Left hindlimb (tissue), 1 donor: ENCODE measurements around the gene ERVFRD-1.

Experiments used
- DNase-seq: peaks from one replicate; pipeline ENCODE4 v3.0.0-alpha.2; 2018

The ERVFRD-1 gene, protein sequence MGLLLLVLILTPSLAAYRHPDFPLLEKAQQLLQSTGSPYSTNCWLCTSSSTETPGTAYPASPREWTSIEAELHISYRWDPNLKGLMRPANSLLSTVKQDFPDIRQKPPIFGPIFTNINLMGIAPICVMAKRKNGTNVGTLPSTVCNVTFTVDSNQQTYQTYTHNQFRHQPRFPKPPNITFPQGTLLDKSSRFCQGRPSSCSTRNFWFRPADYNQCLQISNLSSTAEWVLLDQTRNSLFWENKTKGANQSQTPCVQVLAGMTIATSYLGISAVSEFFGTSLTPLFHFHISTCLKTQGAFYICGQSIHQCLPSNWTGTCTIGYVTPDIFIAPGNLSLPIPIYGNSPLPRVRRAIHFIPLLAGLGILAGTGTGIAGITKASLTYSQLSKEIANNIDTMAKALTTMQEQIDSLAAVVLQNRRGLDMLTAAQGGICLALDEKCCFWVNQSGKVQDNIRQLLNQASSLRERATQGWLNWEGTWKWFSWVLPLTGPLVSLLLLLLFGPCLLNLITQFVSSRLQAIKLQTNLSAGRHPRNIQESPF

DNA sequence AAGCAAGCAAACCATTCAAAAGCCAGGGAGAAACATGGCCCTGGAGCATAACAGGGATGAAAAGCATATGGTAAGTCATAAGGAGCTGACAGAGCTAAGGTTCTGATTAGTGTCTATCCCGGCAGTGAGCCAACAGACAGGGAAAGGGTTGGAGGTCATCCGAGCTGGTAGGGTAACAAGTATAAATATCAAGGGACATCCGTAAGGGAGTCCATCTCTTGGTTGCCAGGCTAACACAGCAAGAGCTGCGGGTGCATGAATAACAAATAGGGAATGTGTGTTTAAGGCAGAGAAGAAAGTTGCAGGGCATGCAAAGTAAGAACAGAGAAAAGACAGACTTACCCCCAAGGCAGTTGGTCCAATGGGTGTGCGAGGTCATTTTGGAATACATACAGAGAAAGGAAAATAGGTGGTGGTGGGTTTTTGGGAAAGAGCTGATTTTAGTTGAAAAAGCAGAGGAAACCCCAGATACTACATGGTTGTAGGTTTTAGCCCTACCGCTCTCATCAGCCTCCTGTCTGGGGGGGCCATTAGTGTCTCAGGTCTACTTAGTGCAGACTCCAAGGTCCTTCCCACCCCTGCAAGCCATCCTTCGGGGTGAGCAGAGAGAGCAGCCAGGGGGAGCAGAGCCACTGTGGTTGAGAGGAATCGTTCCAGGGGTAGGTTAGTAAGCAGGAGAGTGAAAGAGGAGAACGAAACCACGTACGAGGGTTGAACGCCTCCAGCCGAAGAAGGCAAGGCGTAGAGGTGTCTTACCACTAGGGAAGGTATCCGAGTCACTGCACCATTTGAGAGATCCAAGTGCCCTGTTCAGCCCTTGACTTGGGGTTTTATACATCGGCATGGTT lies at the start of gene ERVFRD-1:
ERVFRD-1 (minus strand) TSS at position 805 of the 848 bp plus-strand sequence. CDS start 6,415 bp downstream, outside the sequence.
- DNase-seq: no peak

DNA sequence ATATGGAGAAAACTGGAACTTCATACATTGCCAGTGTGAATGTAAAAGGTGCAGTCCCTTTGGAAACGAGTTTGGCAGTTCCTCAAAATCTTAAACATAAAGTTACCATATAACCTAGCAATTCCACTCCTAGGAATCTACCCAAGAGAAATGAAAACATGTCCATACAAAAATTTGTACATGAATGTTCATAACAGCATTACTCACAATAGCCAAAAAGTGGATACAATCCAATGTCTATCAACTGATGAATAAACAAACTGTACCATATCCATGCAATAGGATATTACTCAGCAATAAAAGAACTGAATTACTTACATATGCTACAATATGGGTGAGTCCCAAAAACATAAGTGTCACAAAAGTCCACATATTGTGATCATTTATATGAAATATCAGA lies 48.7 kb upstream of the ERVFRD-1 start:
- DNase-seq: no peak

DNA sequence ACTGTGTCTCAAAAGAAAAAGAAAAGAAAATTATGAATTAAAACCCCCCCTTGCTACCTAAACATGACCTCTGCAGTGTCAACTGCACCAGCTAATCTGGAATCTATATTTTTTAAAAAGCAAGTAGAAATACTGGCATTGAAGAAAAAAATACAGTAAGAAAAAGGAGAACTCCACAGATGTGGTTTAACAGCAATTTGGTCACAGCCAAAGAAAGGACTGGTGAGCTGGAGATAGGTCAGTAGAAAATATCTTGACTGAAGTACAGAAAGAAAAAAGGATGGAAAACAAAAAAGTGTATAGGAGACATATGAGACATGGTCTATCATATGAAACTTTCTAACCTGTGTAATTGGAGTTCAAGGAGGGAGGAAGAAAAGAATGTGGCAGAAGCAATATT lies 44.1 kb upstream of the ERVFRD-1 start:
- DNase-seq: no peak

DNA sequence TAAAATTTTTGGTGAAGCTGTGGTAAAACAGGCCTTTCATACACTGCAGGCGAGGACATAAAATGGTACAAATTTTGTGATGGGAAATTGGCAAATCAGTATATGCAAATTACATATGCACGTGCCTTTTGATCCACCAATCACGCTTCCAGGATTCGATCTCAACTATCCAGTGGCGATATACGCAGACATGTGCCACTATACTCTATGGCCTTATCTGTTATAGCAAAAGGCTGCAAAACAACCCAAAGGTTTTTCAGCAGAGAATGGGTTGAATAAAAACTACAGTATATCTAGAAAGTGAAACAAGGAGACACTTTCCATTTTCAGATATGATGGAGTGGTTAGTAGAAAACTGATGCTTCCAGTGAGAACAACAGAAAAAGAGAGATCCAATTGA lies 41.9 kb upstream of the ERVFRD-1 start:
- no peak for DNase-seq

DNA sequence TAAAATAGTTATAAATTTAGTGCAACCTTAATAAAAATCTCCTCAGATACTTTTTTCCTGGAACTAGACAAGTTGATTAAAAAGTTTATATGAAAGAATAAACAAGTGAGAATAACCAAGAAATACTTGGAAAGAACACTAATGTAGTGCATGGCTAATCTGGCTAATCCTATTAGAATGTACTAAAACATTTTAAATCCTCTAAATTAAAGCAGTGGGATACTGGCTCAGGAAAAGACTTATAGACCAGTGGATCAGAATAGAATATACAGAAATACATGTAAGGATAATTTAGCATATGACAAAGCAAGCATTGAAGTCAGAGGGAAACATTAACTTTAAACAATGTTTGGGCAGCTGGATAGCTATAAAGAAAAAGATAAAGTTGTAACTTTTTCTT lies 41.1 kb upstream of the ERVFRD-1 start:
- DNase-seq: no peak

DNA sequence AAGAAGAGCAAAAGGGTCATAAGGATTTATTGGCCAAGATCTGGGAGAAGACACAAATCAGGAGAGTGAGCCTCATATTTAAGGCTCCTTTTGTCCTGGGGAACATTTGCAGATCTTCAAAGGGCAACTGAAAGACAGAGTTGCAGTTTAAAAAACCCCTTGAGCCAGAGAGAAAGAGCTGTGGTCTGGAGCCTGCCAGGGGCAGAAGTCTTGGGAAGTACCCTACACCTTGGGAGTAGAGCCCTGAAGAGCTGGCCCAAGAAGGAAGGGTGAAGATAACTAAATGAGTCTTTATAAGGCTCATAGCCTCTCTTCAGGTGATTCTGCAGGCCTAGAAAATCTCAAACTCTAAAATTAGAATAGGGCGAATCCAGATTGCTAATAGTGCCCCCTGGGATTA lies 40.0 kb upstream of the ERVFRD-1 start:
- DNase-seq: no peak

DNA sequence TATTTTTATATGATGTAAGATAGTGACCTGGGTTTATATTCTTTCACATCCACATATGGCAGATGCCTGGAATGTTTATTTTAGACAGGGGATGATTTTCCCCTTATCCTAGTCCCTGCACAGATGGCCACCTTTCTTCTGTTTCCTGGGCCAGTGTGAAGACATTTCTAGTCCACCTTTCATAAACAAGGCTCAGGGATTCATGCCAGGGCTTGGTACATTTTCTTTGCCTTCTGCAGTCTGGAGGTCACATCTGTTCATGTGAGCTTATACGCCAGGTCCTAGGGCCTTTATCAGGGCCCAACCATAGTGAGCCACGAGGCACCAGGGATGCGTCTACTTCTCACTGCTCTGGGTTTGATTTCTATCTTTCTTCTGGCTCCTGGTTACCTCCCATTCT lies 38.0 kb upstream of the ERVFRD-1 start:
- DNase-seq: no peak

DNA sequence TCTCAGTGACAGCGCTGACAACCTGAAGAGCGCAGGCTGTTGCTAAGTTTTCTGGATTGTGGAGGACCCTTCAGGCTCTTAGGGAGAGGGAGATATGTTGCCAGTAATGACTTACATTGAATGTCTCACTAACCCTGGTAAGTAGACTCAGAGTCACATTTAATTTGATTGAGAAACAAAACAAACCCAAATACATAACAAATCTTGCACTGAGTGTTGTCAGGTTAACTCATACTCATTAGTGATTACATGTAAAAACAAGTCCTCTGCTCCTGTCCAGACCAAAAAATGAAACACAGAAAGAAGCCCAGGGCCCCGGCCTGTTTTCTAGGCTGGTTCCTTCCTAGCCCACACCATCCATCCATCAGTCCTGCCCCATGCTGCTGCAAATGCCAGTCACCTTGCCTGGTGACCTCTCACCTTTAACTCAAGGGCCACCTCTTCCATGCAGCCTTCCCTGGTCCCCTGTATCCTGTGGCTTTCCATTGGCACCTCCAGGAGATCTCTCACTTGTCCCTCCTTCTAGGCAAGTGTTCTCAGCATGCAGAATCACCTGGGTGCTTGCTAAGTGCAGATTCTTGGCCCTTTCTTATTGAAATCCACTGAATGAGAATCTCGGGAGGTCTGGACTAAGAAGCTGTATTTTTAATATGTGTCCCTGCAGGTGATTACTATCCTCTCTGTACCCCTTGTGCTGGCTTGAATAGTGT lies 34.7 kb upstream of the ERVFRD-1 start:
- DNase-seq: no peak

DNA sequence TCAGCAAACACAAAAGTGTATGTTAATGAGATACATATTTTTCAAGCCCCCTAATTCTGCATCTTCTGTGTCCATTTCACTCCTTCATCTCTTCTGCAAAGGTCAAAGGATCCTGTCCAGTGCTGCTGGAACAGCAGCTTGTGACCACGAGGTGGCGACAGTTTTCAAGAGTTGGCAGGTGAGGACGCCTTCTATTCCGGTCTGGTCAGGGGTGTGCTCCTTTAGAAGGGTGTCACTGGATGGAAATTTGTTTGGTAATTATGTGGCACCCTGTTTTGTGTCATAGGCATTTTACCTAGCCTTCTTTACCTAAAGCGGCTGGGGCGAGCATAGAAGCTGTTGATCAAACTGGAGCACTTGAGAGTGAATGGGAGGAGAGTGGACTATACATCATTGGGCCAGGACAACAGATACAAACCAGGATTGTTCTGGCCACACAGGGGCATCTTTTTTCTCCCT lies 32.9 kb upstream of the ERVFRD-1 start:
- peak; percentile 71 for DNase-seq

DNA sequence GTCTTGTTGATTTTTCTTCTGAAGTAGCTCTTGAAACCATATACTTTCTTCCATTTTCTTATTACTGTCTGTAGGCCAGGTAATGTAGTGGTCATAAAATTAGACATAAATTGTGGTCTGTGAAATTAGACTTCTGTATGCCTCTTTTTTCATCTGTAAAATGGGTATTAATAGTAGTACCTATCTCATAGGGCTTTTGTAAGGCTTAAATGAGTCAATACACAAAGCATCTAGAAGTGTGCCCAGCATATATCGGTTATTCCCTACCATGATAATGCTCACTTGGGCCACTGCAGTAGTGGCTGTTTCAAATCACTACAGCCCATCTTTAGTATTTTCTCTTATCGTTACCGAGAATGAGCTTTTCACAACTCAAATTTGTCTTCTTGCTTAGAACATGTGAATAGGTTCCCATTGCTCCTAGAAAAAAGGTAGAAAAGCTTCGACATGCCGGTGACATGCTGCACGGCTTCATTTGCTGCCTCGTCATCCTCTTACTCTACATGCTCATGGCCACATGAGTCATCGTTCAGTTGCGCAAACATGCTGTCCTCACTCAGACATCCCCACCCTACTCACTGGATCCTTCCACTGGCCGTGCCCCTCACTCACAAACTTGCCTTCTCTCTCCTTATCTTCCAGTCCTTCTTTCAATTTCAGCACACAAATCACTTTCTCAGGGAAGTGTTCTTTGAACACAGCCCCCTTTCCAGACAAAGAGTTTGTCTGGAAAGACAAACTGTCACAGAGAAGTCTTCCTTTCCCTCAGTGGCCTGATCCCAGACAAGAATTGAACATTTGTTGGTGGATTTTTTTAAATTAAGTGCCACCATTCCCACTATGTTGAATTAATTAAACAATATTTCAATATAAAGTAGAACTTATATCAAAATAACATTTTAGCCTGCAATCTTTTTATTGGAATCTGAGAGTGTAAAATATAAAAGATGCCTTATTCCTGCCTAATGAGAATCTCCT lies 32.2 kb upstream of the ERVFRD-1 start:
- DNase-seq: no peak

DNA sequence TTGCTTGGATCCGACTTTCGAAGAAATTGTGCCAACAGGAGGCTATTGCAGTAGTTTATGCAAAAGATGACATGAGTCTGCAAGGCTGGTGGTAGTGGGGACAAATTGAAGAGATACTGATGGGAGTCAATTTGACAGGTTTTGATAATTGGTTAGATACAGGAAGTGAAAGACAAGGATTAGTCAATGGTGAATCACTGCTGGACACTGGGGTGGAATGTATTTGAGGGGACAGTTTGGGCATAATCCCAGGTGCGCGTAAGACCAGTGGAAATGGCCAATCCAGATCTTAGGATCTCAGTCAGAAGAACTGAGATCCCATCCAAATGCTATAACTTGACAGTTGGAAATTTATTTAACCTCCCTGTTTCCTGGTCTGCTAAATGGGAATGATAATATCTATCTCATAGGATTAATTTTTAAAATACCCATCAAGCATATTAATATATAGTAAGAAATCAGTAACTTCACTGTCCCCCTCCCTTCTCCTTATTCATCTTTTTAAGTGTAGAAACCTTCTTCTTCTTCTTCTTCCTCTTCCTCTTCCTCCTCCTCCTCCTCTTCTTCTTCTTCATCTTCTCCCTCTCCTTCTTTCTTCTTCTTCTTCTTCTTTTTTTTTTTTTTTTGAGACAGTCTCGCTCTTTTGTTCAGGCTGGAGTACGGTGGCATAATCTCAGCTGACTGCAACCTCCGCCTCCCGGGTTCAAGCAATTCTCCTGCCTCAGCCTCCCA lies 30.9 kb upstream of the ERVFRD-1 start:
- no peak for DNase-seq

DNA sequence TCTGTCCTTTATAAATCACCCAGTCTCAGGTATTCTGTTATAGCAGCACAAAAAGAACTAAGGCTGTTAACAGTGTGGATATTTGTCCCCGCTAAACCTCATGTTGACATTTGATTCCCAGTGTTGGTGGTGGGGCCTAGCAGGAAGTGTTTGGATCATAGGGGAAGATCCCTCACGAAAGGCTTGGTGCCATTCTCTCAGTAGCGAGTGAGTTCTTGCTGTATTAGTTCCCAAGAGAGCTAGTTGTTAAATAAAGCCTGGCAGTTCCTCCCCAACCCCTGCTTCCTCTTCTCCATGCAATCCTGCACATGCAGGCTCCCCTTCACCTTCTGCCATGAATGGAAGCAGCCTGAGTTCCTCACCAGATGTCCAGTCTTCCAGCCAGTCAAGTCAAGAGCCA lies 29.8 kb upstream of the ERVFRD-1 start:
- no peak for DNase-seq

DNA sequence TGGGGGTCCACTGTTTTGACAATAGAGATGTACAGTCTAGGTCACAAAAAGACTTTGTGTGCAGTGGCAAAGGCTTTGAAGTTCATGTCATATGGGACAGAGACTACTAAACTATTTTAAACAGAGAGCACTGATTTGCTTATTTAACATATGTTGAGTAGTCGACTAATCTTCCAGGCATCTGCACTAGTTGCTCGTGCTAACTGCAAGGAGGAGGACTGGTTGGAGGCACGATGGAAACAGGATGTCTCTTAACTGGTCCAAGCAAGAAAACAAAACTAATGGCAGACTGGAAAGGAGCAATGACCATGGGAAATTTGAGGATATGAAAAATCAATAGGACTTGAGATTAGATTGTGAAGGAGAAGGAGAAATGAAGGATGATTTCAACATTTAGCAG lies 28.5 kb upstream of the ERVFRD-1 start:
- no peak for DNase-seq

DNA sequence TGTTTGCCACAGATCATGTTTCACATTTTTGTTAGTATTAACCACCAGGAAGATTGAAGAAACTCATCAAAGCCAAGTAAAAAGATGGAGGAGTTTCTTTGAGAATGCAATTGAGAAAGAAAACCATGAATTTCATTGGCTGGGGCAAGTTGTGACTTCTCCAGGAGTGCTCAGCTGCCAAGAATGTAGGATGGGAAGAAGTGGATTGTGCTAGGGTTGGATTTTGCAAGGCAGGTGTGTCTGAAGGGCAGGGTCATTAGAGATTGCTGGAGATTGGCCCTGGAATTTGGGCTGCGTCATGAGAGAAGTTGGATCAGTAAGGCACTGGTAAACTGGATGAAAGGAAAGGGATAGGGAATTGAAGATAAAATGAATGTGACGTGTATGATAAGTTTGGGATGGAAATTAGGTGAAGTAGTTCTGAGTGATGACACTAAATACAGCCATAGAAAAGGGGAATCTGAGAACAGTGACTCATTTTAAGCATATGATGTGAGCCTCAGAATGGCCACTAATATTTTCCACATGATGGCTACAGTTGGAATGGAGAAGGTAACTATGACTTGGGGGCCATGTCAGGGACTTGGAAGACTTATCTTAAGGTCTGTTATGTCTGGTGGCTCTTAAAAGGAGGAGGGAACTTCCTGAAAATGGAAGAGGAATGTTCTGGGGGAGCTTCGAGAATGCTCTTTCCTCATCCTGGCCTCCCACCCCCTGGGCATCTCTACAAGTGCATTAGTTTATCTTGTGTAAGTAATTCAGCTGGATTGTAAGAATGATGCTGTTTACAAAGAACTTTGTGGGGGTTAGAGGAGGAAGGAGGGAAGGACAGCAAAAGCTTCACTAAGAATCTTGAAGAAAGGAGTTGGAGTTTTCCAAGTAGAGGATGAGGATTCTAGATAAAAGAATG lies 27.8 kb upstream of the ERVFRD-1 start:
- no peak for DNase-seq

DNA sequence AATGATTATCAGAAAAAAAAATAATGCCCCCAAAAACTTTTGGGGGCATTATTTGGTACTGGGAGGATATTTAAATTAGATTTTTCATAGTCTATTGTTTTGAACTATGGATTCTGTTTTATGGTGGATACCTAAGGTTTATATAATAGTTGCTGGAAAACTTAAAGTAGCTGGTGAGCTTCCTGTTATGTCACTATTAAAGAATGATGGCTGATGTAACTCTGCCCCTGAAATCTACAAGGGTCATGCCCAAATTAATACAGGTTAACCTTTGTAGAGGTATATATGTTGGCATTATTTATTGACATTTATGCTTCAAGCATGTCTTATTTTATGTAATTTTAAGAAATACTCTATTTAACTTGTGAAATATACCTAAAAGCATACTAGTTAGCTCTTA lies 25.3 kb upstream of the ERVFRD-1 start:
- no peak for DNase-seq

DNA sequence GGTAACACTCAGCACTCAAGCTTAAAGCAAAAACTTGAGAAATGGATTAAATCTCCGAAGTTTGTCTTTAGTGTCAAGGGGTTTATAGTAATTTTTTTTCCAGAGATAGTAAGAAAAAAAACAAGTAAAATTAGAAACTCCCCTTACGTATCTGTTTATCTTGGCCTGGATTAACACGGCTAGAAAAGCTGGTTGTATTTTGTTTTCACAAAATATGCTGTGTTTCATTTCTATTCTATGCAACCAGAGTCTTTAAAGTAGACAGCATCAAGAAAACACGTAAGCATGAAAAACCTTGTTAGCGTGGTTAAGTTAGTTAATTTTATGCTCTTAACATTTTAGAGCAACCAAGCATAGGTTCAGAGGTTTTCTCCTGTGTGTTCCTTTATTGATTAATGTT lies 21.8 kb upstream of the ERVFRD-1 start:
- DNase-seq: no peak

DNA sequence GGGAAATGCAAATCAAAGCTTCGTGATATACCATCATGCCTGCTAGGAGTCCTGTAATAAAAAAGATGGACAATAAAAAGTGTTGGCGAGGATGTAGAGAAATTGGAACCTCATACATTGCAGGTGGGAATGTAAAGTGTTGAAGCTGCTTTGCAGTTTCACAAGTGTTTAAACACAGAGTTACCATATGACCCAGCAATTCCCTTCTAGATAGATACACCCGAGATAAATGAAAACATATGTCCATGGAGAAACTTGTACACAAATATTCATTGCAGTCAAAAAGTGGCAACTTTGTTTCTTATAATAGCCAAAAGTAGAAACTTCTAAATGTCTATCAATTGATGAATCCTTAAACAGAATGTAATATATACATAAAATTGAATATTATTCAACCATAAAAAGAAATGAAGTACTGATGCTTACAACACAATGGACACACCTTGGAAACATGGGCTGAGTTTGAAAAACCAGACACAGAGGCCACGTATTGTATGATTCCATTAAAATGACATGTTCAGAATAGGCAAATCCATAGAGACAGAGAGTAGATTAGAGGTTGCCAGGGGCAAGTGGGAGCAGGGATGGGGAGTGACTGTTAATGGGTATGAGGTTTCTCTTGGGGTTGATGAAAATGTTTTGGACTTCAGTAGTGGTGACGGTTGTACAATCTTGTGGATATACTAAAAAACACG lies 20.8 kb upstream of the ERVFRD-1 start:
- no peak for DNase-seq

DNA sequence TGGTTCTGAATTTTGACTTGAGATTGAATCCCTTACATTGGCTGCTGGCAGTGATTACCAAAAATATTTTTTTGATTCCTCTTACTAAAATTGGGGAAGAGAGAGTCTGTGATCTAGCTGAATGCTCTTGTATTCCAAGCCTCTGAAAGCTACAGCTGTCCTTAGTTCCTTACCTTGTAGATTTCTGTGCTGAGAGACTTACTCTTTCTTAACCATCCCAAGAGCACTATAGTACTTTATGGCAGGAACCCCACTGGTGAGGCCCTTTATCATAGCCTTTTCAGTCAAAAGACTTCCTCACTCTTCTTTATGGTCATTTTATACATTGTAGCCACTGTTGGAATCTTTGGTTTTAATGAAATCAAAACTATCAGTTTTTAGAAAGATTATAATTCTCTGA lies 19.1 kb upstream of the ERVFRD-1 start:
- no peak for DNase-seq

DNA sequence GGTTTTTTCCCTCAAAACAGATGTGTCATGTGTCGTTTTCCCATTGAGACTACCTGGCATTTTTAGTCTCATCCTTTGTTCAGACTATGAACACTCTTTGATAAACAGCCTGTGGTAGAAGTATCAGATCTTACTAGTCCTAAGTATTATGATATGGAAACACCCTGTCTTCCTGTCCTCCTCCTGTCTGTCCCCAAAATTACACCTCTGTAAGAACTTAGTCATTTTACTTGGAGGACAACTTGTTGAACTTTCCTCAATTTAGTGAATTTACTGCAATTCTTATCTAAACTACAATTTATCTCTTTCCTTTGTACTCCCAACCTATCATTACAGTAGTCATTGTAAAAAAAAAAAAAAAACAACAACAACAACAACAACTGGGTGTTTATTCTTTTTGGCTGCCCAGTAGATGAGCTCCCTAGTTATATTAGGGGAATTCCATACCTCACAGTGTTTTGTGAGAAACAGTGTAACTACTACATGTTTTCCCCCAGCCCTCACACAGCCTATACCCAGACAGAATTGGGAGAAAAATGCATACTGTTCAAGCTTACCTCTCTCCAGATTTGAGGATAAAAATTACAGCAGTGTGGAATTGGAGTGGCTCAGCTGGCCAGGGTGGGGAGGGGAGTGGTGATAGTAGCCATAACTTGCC lies 18.5 kb upstream of the ERVFRD-1 start:
- DNase-seq: no peak
